Left lung (tissue), 10 donors: Measurements from ENCODE around the gene POLR2C. TPM values are rescaled to one million over a fixed set of nuclear protein-coding genes. Genes with fewer than 3 reads are reported as not detected.

ENCODE experiments used
- ATAC-seq: fragments of 200-7000 bp; cut with Tn5 transposase; one replicate; pipeline ENCODE4 v1.9.1; 2020; ENCODE audit warnings: moderate library complexity
- DNase-seq, 4 donors: peaks; one replicate each; pipeline ENCODE4 v3.0.0-alpha.2; 2013 to 2020
- H3K27ac ChIP-seq, 2 donors: fragments of 200-600 bp; sonication (generic) in 1 of 2; one replicate each; pipeline versions ENCODE4 v1.5.0 to v1.8.0; 2020 to 2021
- H3K27me3 ChIP-seq, 2 donors: fragments of 200-600 bp; sonication (generic) in 1 of 2; one replicate each; pipeline versions ENCODE4 v1.5.0 to v1.8.0; 2020 to 2021
- H3K36me3 ChIP-seq, 2 donors: fragments of 200-600 bp; sonication (generic) in 1 of 2; one replicate each; pipeline versions ENCODE4 v1.5.0 to v1.8.0; 2020 to 2021
- H3K4me1 ChIP-seq, 2 donors: fragments of 200-600 bp; one replicate each; pipeline ENCODE4 v1.8.0; 2021
- H3K4me3 ChIP-seq, 2 donors: fragments of 200-600 bp; sonication (generic) in 1 of 2; one replicate each; pipeline versions ENCODE4 v1.5.0 to v1.8.0; 2020 to 2021; ENCODE audit warnings: mild to moderate bottlenecking in 1 of 2
- H3K9me3 ChIP-seq, 2 donors: fragments of 200-600 bp; sonication (generic) in 1 of 2; one replicate each; pipeline versions ENCODE4 v1.5.0 to v1.8.0; 2020 to 2021
- intact Hi-C, 2 donors: fragments of 100-400 bp; cut with DNase I; formaldehyde crosslinking; loops; one replicate each; pipeline versions ENCODE4 v1.11.2 to v1.14.2; 2022
- polyA plus RNA-seq, 6 donors: library from polyadenylated mRNA; unstranded; fragments of 120-200 nt; gene quantifications; one replicate each; pipeline ENCODE4 v1.2.1, GENCODE V29; 2013; ENCODE audit not compliant: insufficient read length in 6 of 6
- total RNA-seq, 2 donors: library from RNA; stranded (reverse); fragmentation: NEBNext Ultra II Directional; extraction: Animal tissue kit (Norgen Biotek cat#: 25700); gene quantifications; one replicate each; pipeline ENCODE4 v1.2.1, GENCODE V29; 2021
- TF ChIP-seq, protein P1 (sequence below), 2 donors: fragments of 200-600 bp; sonication (generic) in 1 of 2; IDR thresholded peaks; one replicate each; pipeline versions ENCODE4 v1.5.0 to v1.8.0; 2021; ENCODE audit warnings: antibody characterized with exemption in 2 of 2
- donor health status: DM: no; HTN: yes; CAD: no.
- donor health status: DM: no; HTN: no; CAD: no.

The POLR2C gene
- total and polyA plus RNA-seq, 8 donors: 71.0 to 85.9 (median 81.9) TPM

DNA sequence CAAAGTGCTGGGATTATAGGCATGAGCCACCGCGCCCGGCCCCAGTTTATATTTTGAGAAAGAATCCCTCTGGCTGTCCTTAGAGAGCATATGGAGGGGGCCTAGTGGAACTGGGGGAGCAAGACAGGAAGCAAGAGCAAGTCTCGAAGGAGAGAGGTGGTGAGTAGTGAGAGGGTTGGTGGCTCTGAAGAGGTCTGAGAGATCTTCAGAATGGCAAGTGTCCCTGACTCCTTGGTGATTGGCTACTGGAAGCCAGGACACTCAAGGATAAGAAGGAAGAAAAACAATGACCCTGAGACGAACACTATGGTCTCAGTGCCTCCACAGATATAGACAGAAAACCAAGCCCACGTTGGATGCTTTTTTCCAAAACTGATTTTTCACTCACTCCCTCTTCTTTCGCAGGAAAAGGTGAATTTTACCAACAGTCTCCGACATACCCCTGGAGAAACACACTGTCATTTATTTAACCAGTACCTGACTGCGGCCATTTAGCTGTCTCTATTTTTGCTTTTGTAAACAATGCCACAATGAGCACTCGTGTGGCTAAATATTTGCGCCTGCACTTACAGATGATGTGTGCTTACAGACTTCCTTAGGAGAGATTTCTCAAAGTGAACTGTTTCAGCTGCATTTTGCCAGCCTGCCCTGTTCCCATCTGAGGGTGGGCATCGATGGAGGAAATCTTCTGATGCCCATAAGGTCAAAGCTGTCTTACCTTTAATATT, 39.7 kb downstream of the POLR2C start:
- DNase-seq: no peak
- no peaks in the 10 kb centered on the region for H3K27me3 ChIP-seq
- TF ChIP-seq, protein P1, sequence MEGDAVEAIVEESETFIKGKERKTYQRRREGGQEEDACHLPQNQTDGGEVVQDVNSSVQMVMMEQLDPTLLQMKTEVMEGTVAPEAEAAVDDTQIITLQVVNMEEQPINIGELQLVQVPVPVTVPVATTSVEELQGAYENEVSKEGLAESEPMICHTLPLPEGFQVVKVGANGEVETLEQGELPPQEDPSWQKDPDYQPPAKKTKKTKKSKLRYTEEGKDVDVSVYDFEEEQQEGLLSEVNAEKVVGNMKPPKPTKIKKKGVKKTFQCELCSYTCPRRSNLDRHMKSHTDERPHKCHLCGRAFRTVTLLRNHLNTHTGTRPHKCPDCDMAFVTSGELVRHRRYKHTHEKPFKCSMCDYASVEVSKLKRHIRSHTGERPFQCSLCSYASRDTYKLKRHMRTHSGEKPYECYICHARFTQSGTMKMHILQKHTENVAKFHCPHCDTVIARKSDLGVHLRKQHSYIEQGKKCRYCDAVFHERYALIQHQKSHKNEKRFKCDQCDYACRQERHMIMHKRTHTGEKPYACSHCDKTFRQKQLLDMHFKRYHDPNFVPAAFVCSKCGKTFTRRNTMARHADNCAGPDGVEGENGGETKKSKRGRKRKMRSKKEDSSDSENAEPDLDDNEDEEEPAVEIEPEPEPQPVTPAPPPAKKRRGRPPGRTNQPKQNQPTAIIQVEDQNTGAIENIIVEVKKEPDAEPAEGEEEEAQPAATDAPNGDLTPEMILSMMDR (IDR thresholded peaks at IDR 0.05): no peak
- no peaks in the 10 kb centered on the region for H3K9me3 ChIP-seq
- peaks cover 3 to 4% of the 10 kb centered on the region in 2 donors for H3K4me1 ChIP-seq
- intact Hi-C loops: no loop called here
- H3K27ac ChIP-seq: peak overlapping the region in 1 of 2 donors; percentile 59
- H3K36me3 ChIP-seq: no peaks in the 10 kb centered on the region
- ATAC-seq: peak; percentile 82
- no peak overlapping the region for H3K4me3 ChIP-seq

DNA sequence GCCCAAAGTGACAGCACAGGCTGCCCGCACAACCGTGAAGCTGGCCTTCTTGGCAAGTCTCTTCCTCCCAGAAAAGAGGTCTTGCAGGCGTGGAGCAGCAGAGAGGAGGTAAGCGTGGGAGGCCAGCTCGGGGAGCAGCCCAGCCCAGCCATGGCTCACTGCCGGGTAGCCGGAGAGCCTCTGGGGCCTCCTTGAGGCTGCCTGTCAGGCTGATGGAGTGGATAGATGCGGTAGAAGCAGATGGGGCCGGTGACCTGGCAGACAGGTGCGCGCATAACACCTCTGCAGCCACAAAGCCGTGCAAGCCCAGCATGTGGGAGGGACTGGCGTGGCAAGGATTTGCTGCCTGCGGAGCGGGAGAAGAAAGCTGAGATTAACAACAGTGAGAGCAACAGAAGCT, 40.9 kb downstream of the POLR2C start:
- peak in 2 of 4 donors; percentile 62 to 78 for DNase-seq
- no peaks in the 10 kb centered on the region for H3K36me3 ChIP-seq
- TF ChIP-seq, protein P1 (IDR thresholded peaks at IDR 0.05): no peak
- intact Hi-C loops: no loop called here
- ATAC-seq: peak; percentile 64
- H3K4me1 ChIP-seq: peaks cover 3 to 4% of the 10 kb centered on the region in 2 donors
- H3K9me3 ChIP-seq: no peaks in the 10 kb centered on the region
- H3K27ac ChIP-seq: peak overlapping the region in 1 of 2 donors; percentile 59
- no peaks in the 10 kb centered on the region for H3K27me3 ChIP-seq
- H3K4me3 ChIP-seq: no peak overlapping the region

DNA sequence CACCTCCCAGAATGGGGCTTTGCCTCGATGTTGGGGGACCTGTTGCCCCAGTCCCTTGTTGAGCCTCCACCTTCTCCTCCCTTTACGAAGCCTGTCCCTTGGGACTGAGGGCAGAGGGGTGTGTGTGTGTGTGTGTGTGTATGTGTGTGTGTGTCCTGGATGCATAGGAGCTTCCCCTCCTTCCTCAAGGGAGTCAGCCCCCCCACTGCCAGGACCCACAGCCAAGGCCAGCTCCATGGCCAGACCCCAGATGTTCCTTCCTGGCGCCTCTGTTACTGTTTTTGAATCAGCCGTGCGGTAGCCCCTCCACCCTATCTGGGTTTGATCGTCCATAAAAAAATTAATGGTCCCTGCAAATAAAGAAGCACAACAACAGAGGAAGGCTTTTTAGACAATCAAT, 41.5 kb downstream of the POLR2C start:
- Histone ChIP-seq H3K4me1 (peaks cover 3 to 4% of the 10 kb centered on the region in 2 donors), H3K36me3 (no peaks in the 10 kb centered on the region), H3K4me3 (no peak overlapping the region), H3K9me3 (no peaks in the 10 kb centered on the region), H3K27ac (no peak overlapping the region), H3K27me3 (no peaks in the 10 kb centered on the region)
- intact Hi-C loops: no loop called here
- TF ChIP-seq, protein P1 (IDR thresholded peaks at IDR 0.05): no peak
- ATAC-seq (no peak), DNase-seq (peak in 1 of 4 donors; percentile 40)

DNA sequence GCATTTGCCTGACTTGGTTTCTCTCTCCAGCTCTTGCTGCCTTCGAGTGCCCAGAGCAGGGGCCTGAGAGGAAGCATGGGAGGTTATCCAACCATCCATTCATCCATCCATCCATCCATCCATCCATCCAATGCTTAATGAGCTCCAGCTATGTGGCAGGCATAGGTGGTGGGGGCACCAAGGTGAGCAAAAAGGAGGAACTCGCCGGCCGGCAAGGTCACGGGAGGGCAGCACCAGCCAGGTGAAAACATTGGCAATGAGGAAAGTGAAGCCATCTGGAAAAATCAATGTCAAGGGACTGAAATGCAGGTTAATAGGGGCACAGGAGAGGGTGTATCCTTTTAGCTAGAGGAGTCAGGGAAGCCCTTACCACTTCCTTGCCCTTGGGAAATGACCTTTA, 42.0 kb downstream of the POLR2C start:
- DNase-seq: peak in 1 of 4 donors; percentile 55
- Histone ChIP-seq H3K27me3 (no peaks in the 10 kb centered on the region), H3K27ac (no peak overlapping the region), H3K4me1 (peaks cover 3 to 4% of the 10 kb centered on the region in 2 donors), H3K36me3 (no peaks in the 10 kb centered on the region), H3K4me3 (no peak overlapping the region), H3K9me3 (no peaks in the 10 kb centered on the region)
- TF ChIP-seq, protein P1 (IDR thresholded peaks at IDR 0.05): no peak
- intact Hi-C loops: no loop called here
- no peak for ATAC-seq

DNA sequence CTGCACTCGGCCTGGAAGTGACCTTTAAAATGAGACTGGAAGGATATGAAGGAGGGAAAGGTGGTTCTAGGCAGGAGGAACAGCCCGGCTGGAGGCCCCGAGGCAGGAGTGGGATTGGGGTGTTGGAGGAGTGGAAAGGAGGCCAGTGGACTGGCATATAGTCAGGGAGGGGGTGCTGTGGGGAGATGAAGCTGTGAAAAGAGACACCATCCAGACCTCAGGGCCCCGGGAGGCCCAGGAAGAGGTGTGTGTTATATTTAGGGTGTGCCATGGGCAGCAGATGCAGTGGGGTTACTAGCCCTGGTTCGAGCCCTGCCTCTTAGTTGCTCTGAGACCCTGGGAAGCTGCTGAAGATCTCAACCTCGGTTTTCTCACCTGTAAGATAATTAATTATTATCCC, 42.7 kb downstream of the POLR2C start:
- peak in 1 of 4 donors; percentile 23 for DNase-seq
- Histone ChIP-seq H3K4me3 (no peak overlapping the region), H3K9me3 (no peaks in the 10 kb centered on the region), H3K27ac (no peak overlapping the region), H3K4me1 (peaks cover 3 to 7% of the 10 kb centered on the region in 2 donors), H3K36me3 (no peaks in the 10 kb centered on the region), H3K27me3 (no peaks in the 10 kb centered on the region)
- intact Hi-C loops: no loop called here
- TF ChIP-seq, protein P1 (IDR thresholded peaks at IDR 0.05): no peak
- ATAC-seq: no peak
